Subcutaneous abdominal adipose tissue (tissue), 5 donors: Measurements from ENCODE around the gene TNFSF15.

Source experiments
- H3K27ac ChIP-seq: one replicate; pipeline ENCODE4 v1.7.0; 2013; ENCODE audit warnings: low read depth, mild to moderate bottlenecking, inconsistent platforms, low read length, moderate library complexity
- H3K27me3 ChIP-seq, 5 donors: one replicate each; pipeline ENCODE4 v1.7.0; 2013; ENCODE audit warnings: low read length in 5 of 5, inconsistent platforms in 1 of 5; ENCODE audit not compliant: control insufficient read depth in 5 of 5, insufficient read depth in 4 of 5
- H3K36me3 ChIP-seq, 5 donors: one replicate each; pipeline ENCODE4 v1.7.0; 2013; ENCODE audit warnings: low read length in 5 of 5; ENCODE audit not compliant: control insufficient read depth in 5 of 5, insufficient read depth in 5 of 5
- H3K4me1 ChIP-seq, 5 donors: one replicate each; pipeline ENCODE4 v1.7.0; 2013; ENCODE audit warnings: low read length in 5 of 5, mild to moderate bottlenecking in 3 of 5, moderate library complexity in 1 of 5; ENCODE audit not compliant: control insufficient read depth in 5 of 5, insufficient read depth in 5 of 5
- H3K4me3 ChIP-seq, 5 donors: one replicate each; pipeline ENCODE4 v1.7.0; 2013; ENCODE audit warnings: low read length in 5 of 5, low read depth in 1 of 5
- H3K9ac ChIP-seq, 5 donors: one replicate each; pipeline ENCODE4 v1.7.0; 2013; ENCODE audit warnings: low read length in 5 of 5, mild to moderate bottlenecking in 4 of 5, moderate library complexity in 3 of 5
- H3K9me3 ChIP-seq, 5 donors: one replicate each; pipeline ENCODE4 v1.7.0; 2013; ENCODE audit warnings: low read length in 5 of 5; ENCODE audit not compliant: control insufficient read depth in 5 of 5
- donor health status: healthy.
- donor health status: healthy.
- donor health status: healthy.
- donor health status: healthy.
- donor health status: healthy.

TNFSF15 gene

DNA sequence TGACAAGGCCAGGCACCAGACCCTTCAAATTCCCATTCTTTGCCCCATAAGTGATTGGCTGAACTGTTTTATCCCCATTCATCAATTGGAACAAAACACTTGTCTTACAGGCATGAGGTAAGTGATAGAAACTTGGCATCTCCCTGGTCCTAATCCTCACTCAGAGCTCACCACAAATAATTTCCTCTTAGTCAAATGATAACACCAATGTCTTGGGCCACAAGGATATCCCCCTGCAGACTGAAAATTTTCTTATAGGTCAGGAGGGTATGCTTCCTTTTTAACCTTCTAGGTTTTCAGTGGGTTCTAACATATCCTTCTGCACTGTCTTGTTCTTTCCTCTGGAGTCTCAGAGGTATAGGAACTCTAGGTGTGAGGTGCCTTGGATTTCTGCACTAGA lies 14.5 kb downstream of the TNFSF15 start:
- H3K4me3 ChIP-seq, result no peak overlapping the region
- H3K9ac ChIP-seq, result no peak overlapping the region

DNA sequence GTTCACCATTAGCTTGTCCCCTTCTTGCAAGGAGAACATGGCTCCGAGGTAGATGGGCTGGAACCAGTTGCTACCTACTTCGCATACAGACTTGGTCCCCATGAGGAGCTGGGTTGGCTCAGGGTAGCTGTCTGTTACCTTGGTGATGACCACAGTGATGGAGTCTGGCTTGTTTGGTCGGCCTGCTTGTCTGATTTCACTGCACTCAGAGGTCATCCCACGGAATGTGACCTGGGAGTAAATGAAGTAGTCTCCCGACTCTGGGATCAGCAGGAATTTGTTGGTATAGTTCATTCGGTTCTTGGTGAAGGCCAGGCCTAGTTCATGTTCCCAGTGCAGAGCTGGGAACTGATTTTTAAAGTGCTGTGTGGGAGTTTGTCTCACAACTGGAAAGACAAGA lies 15.3 kb downstream of the TNFSF15 start:
- Histone ChIP-seq H3K36me3 (no peaks in the 10 kb centered on the region), H3K9ac (no peak overlapping the region), H3K9me3 (no peaks in the 10 kb centered on the region), H3K4me3 (no peak overlapping the region), H3K27me3 (no peaks in the 10 kb centered on the region), H3K4me1 (peaks cover 4 to 25% (median 22%) of the 10 kb centered on the region in 5 donors), H3K27ac (no peak overlapping the region)

More for the DNA sequence above, 14.5 kb downstream of the TNFSF15 start:
- H3K4me1 ChIP-seq, result peaks cover under 1 to 17% (median 14%) of the 10 kb centered on the region in 5 donors
- no peaks in the 10 kb centered on the region for H3K9me3 ChIP-seq
- H3K36me3 ChIP-seq, result no peaks in the 10 kb centered on the region
- no peaks in the 10 kb centered on the region for H3K27me3 ChIP-seq
- H3K27ac ChIP-seq, result no peak overlapping the region

DNA sequence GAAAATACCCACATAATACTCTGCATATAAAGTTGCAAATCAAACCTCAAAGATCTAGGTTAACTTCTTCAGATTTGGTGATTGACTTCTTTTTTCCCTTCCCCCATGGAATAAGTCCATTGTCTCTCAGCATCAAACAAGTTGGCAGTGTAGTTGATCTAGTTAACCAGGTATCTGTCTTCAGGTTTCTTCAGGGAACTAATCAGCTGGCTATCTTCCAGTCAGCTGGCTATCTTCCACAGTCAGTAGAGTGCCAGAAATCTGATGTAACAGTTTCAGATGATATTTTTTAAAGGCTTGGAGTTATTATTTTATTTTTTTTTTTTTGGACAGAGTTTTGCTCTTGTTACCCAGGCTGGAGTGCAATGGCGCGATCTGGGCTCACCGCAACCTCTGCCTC lies 16.8 kb downstream of the TNFSF15 start:
- Histone ChIP-seq H3K27me3 (no peaks in the 10 kb centered on the region), H3K9ac (no peak overlapping the region), H3K4me1 (peaks cover 4 to 32% (median 25%) of the 10 kb centered on the region in 5 donors), H3K9me3 (no peaks in the 10 kb centered on the region), H3K27ac (peak overlapping the region; percentile 11), H3K36me3 (no peaks in the 10 kb centered on the region), H3K4me3 (no peak overlapping the region)

DNA sequence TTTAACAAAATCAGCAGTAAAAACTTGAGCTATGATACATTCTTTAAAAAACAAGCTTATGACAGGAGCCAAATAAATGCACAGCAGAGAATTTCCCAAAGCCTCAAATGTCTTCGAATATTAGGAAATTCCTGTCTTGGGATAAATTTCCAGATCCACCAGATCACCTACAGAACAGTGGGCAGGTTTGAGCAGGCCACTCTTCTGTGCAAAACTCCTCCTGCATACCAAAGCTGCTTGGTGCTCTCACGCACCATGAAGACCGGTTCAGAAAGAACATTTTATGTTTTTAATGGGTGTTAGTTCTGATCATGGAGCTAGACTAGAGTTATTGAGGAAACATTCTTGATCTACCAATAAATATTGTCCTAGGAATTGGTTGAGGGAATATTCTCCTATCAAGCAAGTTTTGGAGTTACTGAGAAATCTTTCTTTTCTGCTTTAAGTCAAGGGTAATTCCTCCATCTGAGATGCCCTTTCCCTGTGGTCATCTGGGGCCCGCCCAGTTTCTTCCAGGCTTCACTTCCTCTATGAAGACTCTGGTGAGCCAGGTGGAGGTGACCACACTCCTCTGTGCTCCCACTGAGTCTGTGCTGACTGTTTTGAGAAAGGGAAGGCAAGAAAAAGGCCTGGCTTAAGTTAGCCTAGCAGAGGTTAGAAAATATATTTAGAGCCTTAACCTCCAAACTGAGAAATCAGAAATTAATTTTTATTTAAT lies 17.9 kb downstream of the TNFSF15 start:
- Histone ChIP-seq H3K9me3 (no peaks in the 10 kb centered on the region), H3K4me1 (peaks cover 4 to 32% (median 25%) of the 10 kb centered on the region in 5 donors), H3K36me3 (no peaks in the 10 kb centered on the region), H3K27me3 (no peaks in the 10 kb centered on the region), H3K4me3 (no peak overlapping the region), H3K27ac (no peak overlapping the region), H3K9ac (no peak overlapping the region)

DNA sequence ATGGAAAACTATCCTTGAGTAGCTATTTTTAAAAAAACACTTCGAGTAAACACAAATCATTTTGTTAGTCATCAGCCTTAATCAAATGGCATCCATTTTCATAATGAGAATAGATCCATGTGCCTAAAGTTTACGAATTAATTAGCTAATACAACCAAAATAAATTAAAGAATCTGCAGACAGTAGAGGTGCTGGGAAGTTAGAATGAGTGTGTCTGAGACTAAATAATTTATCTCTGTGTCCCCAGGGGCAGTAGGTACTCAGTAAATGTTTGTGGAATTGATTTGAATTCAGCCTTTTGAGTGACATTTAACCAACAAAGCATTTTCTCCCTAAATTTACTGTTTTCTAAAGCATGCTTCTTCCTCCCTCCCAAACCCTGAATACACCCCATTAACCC lies 18.6 kb downstream of the TNFSF15 start:
- no peaks in the 10 kb centered on the region for H3K27me3 ChIP-seq
- peaks cover 4 to 32% (median 25%) of the 10 kb centered on the region in 5 donors for H3K4me1 ChIP-seq

DNA sequence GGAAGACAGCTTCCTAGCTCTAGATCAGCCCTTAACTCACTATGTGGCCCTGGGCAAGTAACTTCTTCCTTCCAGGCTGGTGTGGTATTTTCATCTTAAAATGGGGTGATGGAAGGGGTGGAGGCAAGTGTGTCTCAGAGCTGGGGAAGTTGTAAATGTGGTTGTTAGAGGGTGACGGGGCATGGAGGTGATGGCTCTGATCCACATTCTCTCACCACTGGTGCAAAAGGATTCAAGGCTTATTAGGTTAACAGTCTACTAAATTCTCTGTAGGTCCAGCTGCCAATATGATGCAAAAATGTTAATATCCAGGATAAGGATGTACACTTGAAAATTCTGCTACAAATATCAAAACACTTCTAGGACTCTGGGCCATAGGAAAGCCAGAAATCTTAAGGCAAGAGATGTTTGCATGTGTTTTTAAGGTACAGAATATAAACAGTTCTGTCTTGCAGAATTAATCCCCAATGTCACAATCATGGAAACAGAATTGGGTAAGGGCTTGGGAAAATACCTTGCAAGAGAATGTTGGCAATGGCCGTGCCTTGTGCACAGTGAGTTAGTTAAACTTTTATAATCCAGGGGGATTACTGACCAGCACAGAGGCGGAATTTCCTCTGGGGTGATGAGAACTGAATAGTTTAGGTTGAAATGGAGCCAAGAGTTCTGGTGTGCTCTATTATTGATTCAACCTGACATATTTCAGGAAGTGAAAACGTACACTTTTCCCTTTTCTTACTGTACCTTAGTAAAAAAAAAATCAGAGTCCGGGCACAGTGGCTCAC lies 19.8 kb downstream of the TNFSF15 start:
- Histone ChIP-seq H3K36me3 (no peaks in the 10 kb centered on the region), H3K9me3 (no peaks in the 10 kb centered on the region), H3K27me3 (no peaks in the 10 kb centered on the region), H3K4me3 (no peak overlapping the region), H3K9ac (no peak overlapping the region), H3K27ac (no peak overlapping the region), H3K4me1 (peaks cover 4 to 32% (median 25%) of the 10 kb centered on the region in 5 donors)

More for the DNA sequence above, 18.6 kb downstream of the TNFSF15 start:
- Histone ChIP-seq H3K27ac (no peak overlapping the region), H3K9ac (no peak overlapping the region), H3K36me3 (no peaks in the 10 kb centered on the region), H3K4me3 (no peak overlapping the region), H3K9me3 (no peaks in the 10 kb centered on the region)

DNA sequence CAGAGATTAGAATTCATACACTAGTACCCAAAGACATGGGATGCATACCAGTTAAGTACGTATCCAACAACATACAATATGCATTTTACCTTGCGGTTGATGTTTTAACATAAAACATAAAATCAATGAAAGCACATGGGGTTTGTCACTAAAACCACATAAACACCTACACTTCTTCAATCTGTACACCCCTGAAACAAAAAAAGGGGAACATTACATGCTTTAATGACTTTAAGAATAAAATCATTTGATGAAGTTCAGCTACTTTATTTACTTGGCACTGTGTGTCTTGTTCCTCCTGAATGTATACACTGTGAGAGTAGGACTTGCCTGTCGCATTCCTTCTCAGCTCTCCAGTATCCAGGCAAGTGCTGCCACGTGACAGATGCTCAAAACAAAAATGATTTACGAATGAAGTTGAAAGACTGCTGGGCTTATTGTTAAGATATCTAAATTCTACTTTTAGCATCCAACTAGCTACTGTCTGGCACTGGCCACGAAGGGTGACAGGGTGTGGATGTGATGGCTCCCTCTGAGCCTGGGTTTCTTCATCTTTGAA lies 21.0 kb downstream of the TNFSF15 start:
- Histone ChIP-seq H3K4me3 (no peak overlapping the region), H3K9ac (no peak overlapping the region), H3K27ac (no peak overlapping the region), H3K9me3 (no peaks in the 10 kb centered on the region), H3K27me3 (no peaks in the 10 kb centered on the region), H3K36me3 (no peaks in the 10 kb centered on the region), H3K4me1 (peaks cover 4 to 32% (median 25%) of the 10 kb centered on the region in 5 donors)

DNA sequence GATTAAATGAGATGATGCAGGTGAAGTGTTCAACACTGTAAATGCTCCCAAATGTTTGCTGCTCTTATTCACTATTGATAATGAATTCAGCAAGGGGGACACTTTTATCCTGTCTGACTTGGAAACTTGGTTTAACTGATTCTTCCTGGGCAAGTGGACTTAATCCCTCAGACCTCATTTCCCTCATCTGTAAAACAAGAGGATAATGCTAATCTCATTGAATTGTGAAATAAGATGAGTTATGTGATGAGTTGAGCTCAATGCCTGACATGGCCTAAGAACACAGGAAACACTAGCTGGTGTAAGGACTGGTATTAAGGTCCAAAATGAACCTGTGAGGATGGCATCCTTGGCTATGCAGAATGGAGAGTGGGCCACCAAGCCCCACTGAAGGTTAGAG lies 23.3 kb downstream of the TNFSF15 start:
- H3K27me3 ChIP-seq, result no peaks in the 10 kb centered on the region
- H3K36me3 ChIP-seq, result no peaks in the 10 kb centered on the region
- peaks cover 4 to 18% (median 11%) of the 10 kb centered on the region in 5 donors for H3K4me1 ChIP-seq
- H3K9ac ChIP-seq, result no peak overlapping the region
- no peak overlapping the region for H3K27ac ChIP-seq
- H3K9me3 ChIP-seq, result no peaks in the 10 kb centered on the region
- H3K4me3 ChIP-seq, result no peak overlapping the region

DNA sequence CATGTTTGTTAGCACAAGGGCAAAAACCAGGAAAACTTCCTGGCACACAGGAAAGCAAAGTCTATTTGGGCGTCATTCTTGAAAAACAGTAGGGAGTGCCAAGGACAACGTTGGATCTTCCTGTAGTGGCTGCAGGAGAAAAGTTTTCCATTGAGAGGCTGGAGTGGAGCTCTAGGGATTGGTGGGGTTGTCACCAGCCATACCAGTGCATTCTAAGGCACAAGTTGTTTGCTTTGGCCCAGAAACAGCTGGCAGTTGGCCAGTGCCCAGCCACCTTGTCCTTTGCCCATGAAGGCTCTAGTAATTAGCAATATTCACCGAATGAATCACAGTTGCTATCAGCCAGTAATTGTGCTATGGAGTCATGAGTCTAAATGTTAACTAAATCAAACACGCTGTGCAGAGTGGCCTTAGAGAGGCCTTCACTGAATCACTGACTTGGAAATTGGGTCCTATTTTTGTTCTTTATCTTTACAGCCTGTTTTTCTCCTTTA lies 26.4 kb downstream of the TNFSF15 start:
- no peak overlapping the region for H3K27ac ChIP-seq
- peaks cover 0 to 5% (median 0%) of the 10 kb centered on the region in 5 donors for H3K4me1 ChIP-seq
- H3K9me3 ChIP-seq, result no peaks in the 10 kb centered on the region
- no peak overlapping the region for H3K9ac ChIP-seq
- no peaks in the 10 kb centered on the region for H3K36me3 ChIP-seq
- H3K27me3 ChIP-seq, result no peaks in the 10 kb centered on the region
- no peak overlapping the region for H3K4me3 ChIP-seq
